Panc1 (cell line): ENCODE data around the gene OR2D3. TPM values are rescaled to one million over a fixed set of nuclear protein-coding genes. Genes with fewer than 3 reads are reported as not detected.

Experiments
- ATAC-seq: fragments of 200-7000 bp; cut with Tn5 transposase; 2 replicates; pipeline ENCODE4 v1.9.1; 2020; ENCODE audit warnings: mild to moderate bottlenecking, moderate library complexity
- BruUV-seq: library from RNA; stranded (reverse); fragments of 400-500 nt; replicated peaks from 2 replicates; lab custom pipeline; 2021; lab: Mats Ljungman, UMichigan
- CTCF ChIA-PET: fragments of 300-600 bp; sonication (Branson Sonifier 250); formaldehyde crosslinking; loops from one replicate; lab custom pipeline; 2022; ENCODE audit warnings: antibody characterized with exemption; lab: Charles Lee
- POLR2A ChIA-PET: fragments of 300-600 bp; sonication (Branson Sonifier 250); formaldehyde crosslinking; loops from one replicate; lab custom pipeline; 2022; ENCODE audit warnings: antibody characterized with exemption; lab: Charles Lee
- DNase-seq: peaks from one replicate; pipeline ENCODE4 v3.0.0-alpha.2; 2010; ENCODE audit warnings: low read depth, low spot score
- H3K27ac ChIP-seq: 2 replicates; pipeline ENCODE4 v1.5.1; 2011; ENCODE audit warnings: mild to moderate bottlenecking, low read length, inconsistent platforms
- H3K27me3 ChIP-seq: fragments of 200-500 bp; sonication (Bioruptor generic); 2 replicates; pipeline ENCODE4 v1.6.0; 2014; ENCODE audit warnings: low read length, inconsistent platforms; ENCODE audit not compliant: control insufficient read depth, insufficient read depth
- H3K36me3 ChIP-seq: fragments of 200-500 bp; sonication (Bioruptor generic); 2 replicates; pipeline ENCODE4 v1.5.1; 2014; ENCODE audit warnings: inconsistent platforms, mild to moderate bottlenecking, low read length, moderate library complexity; ENCODE audit not compliant: control insufficient read depth, insufficient read depth
- H3K4me1 ChIP-seq: 2 replicates; pipeline ENCODE4 v1.5.1; 2011; ENCODE audit warnings: inconsistent platforms, mild to moderate bottlenecking, low read length, moderate library complexity; ENCODE audit not compliant: control insufficient read depth, insufficient read depth
- H3K4me3 ChIP-seq, 2 experiments: 2 replicates each; pipeline ENCODE4 v1.5.1; 2011 to 2012; ENCODE audit warnings: low read depth in 2 of 2, low read length in 2 of 2, mild to moderate bottlenecking in 2 of 2, inconsistent platforms in 1 of 2, moderate library complexity in 1 of 2
- H3K9me3 ChIP-seq: fragments of 200-500 bp; sonication (Bioruptor generic); 2 replicates; pipeline ENCODE4 v1.5.1; 2014; ENCODE audit warnings: low read depth, mild to moderate bottlenecking, inconsistent platforms, low read length, moderate library complexity; ENCODE audit not compliant: control insufficient read depth, insufficient read depth
- CTCF ChIP-seq: fragments of 450-650 bp; IDR thresholded peaks from 2 replicates; pipeline ENCODE4 v1.5.1; 2017; ENCODE audit warnings: mild to moderate bottlenecking
- POLR2AphosphoS5 ChIP-seq: IDR thresholded peaks from 2 replicates; pipeline ENCODE4 v1.6.1; 2012; ENCODE audit warnings: mild to moderate bottlenecking, low read depth, low read length, moderate library complexity
- REST ChIP-seq, 2 experiments: IDR thresholded peaks; 2 replicates each; pipeline ENCODE4 v1.6.1; 2011 to 2012; ENCODE audit warnings: low read depth in 2 of 2, control low read depth in 1 of 2, low read length in 1 of 2, mild to moderate bottlenecking in 1 of 2, moderate library complexity in 1 of 2; ENCODE audit not compliant: insufficient read depth in 1 of 2
- SIN3A ChIP-seq: IDR thresholded peaks from 2 replicates; pipeline ENCODE4 v1.6.1; 2012; ENCODE audit warnings: low read depth, mild to moderate bottlenecking, low read length, moderate library complexity, borderline replicate concordance; ENCODE audit not compliant: insufficient read depth
- TCF7L2 ChIP-seq: IDR thresholded peaks from 2 replicates; pipeline ENCODE4 v1.6.1; 2011; ENCODE audit warnings: mild to moderate bottlenecking, low read depth, low read length, inconsistent platforms
- in situ Hi-C: cut with HindIII; loops from 2 replicates; pipeline ENCODE4 v1.10.0; 2016; ENCODE audit warnings: low sequenced_read_pairs, low pct_unique_long_range_greater_than_20kb
- intact Hi-C: fragments of 100-400 bp; cut with micrococcal nuclease; formaldehyde crosslinking; loops from one replicate; pipeline ENCODE4 v1.10.0; 2022; ENCODE audit not compliant: unreplicated experiment
- total RNA-seq: library from RNA; stranded (reverse); gene quantifications from one replicate; pipeline ENCODE4 v1.2.1, GENCODE V29; 2021; ENCODE audit not compliant: unreplicated experiment

Gene OR2D3
- total RNA-seq, 1 experiment from 2014 or later: not detected

- no peak for ATAC-seq
- Histone ChIP-seq H3K36me3 (no peaks in the 10 kb centered on the region), H3K4me1 (no peaks in the 10 kb centered on the region), H3K4me3 (no peak overlapping the region), H3K27me3 (no peaks in the 10 kb centered on the region), H3K27ac (no peak overlapping the region), H3K9me3 (no peaks in the 10 kb centered on the region)
- ChIA-PET POLR2A (no interaction called here), CTCF (no interaction called here)
- no TSS peak for BruUV-seq
- intact Hi-C loops (no loop called here), in situ Hi-C loops (no loop called here)
- no peak for TF ChIP-seq POLR2AphosphoS5
- TF ChIP-seq CTCF: no peak
- no peak for TF ChIP-seq REST (IDR thresholded peaks at IDR 0.05; ENCODE audit: insufficient read depth in 1 of 2, low read depth in 2 of 2, low read length in 1 of 2)
- TF ChIP-seq TCF7L2: no peak
- no peak for TF ChIP-seq SIN3A
- DNase-seq: no peak
Observed at GRCh38 chr11:6962141-6962540, 41.3 kb downstream of the OR2D3 start.

- ChIA-PET CTCF (no interaction called here), POLR2A (no interaction called here)
- Histone ChIP-seq H3K9me3 (no peaks in the 10 kb centered on the region), H3K4me1 (no peaks in the 10 kb centered on the region), H3K4me3 (no peak overlapping the region), H3K27ac (no peak overlapping the region), H3K27me3 (no peaks in the 10 kb centered on the region), H3K36me3 (no peaks in the 10 kb centered on the region)
- in situ Hi-C loops (no loop called here), intact Hi-C loops (no loop called here)
- DNase-seq: no peak
- ATAC-seq: no peak
- no TSS peak for BruUV-seq
- TF ChIP-seq CTCF (no peak), SIN3A (no peak), POLR2AphosphoS5 (no peak), REST (IDR thresholded peaks at IDR 0.05; ENCODE audit: insufficient read depth in 1 of 2, low read depth in 2 of 2, low read length in 1 of 2) (no peak), TCF7L2 (no peak)
Observed at GRCh38 chr11:6962673-6963072, 41.9 kb downstream of the OR2D3 start.
